ENCODE measurements around the gene KLK8.
"Not testable (repeated sequence)": the region's sequence is repeated elsewhere in the genome, so short reads cannot be mapped to it uniquely, and the experiment has no call there.

KLK8 gene

GRCh38 chr19:50972795-50973376 lies 28.5 kb downstream of the KLK8 start:
- H3K27ac ChIP-seq, result no peak overlapping the region
- TF ChIP-seq FOXP2 (optimal IDR thresholded peaks at IDR 0.05; ENCODE audit: control extremely low read depth, extremely low read length, insufficient read depth) (no peak), POLR2AphosphoS5 (IDR thresholded peaks at IDR 0.05; ENCODE audit: borderline replicate concordance, low read depth, low read length) (no peak), EZH2 (IDR thresholded peaks at IDR 0.05) (no peak)
- H3K9ac ChIP-seq (ENCODE audit: insufficient read length), result no peak overlapping the region
- H3K9me3 ChIP-seq (ENCODE audit: low read depth, low read length), result no peaks in the 10 kb centered on the region
- DNase-seq (ENCODE audit: low read depth, low spot score), result no peak
- no peaks in the 10 kb centered on the region for H3K36me3 ChIP-seq (ENCODE audit: insufficient read depth, low read length)
- H3K4me3 ChIP-seq, result no peak overlapping the region

GRCh38 chr19:50969810-50970209 lies 31.6 kb downstream of the KLK8 start:
- not testable (repeated sequence) for H3K9me3 ChIP-seq (ENCODE audit: low read depth, low read length); DNase-seq (ENCODE audit: low read depth, low spot score); H3K9ac ChIP-seq (ENCODE audit: insufficient read length); H3K4me3 ChIP-seq; H3K36me3 ChIP-seq (ENCODE audit: insufficient read depth, low read length); H3K27ac ChIP-seq

GRCh38 chr19:50969413-50969760 lies 32.0 kb downstream of the KLK8 start, which contains the start of gene KLK6:
Gene KLK6, minus strand, starts transcription at chr19:50969591. Its CDS starts 1,487 bp downstream, at chr19:50968104.
- Histone ChIP-seq H3K4me3 (no peak within 1 kb of the TSS), H3K36me3 (ENCODE audit: insufficient read depth, low read length) (no peaks in the 10 kb centered on the region), H3K9me3 (ENCODE audit: low read depth, low read length) (no peaks in the 10 kb centered on the region), H3K9ac (ENCODE audit: insufficient read length) (no peak within 1 kb of the TSS), H3K27ac (no peak within 1 kb of the TSS)
- no peak for DNase-seq (ENCODE audit: low read depth, low spot score)
- no peak for TF ChIP-seq FOXP2 (optimal IDR thresholded peaks at IDR 0.05; ENCODE audit: control extremely low read depth, extremely low read length, insufficient read depth)
- TF ChIP-seq POLR2AphosphoS5 (IDR thresholded peaks at IDR 0.05; ENCODE audit: borderline replicate concordance, low read depth, low read length), result no peak
- no peak for TF ChIP-seq EZH2 (IDR thresholded peaks at IDR 0.05)

- DNase-seq (ENCODE audit: low read depth, low spot score), result no peak
- H3K36me3 ChIP-seq (ENCODE audit: insufficient read depth, low read length), result no peaks in the 10 kb centered on the region
- H3K9ac ChIP-seq (ENCODE audit: insufficient read length), result no peak overlapping the region
- H3K4me3 ChIP-seq, result no peak overlapping the region
- H3K9me3 ChIP-seq (ENCODE audit: low read depth, low read length), result no peaks in the 10 kb centered on the region
- H3K27ac ChIP-seq, result no peak overlapping the region
- TF ChIP-seq EZH2 (IDR thresholded peaks at IDR 0.05) (no peak), POLR2AphosphoS5 (IDR thresholded peaks at IDR 0.05; ENCODE audit: borderline replicate concordance, low read depth, low read length) (no peak), FOXP2 (optimal IDR thresholded peaks at IDR 0.05; ENCODE audit: control extremely low read depth, extremely low read length, insufficient read depth) (no peak)
These were observed 32.5 kb downstream of the KLK8 start for GRCh38 chr19:50968716-50969412.

- no peak for TF ChIP-seq EZH2 (IDR thresholded peaks at IDR 0.05)
- TF ChIP-seq FOXP2 (optimal IDR thresholded peaks at IDR 0.05; ENCODE audit: control extremely low read depth, extremely low read length, insufficient read depth), result no peak
- no peak for TF ChIP-seq POLR2AphosphoS5 (IDR thresholded peaks at IDR 0.05; ENCODE audit: borderline replicate concordance, low read depth, low read length)
- Histone ChIP-seq H3K9ac (ENCODE audit: insufficient read length) (no peak overlapping the region), H3K9me3 (ENCODE audit: low read depth, low read length) (no peaks in the 10 kb centered on the region), H3K4me3 (no peak overlapping the region), H3K27ac (no peak overlapping the region), H3K36me3 (ENCODE audit: insufficient read depth, low read length) (no peaks in the 10 kb centered on the region)
- DNase-seq (ENCODE audit: low read depth, low spot score), result no peak
These were observed 33.3 kb downstream of the KLK8 start for GRCh38 chr19:50967929-50968715.

- Histone ChIP-seq H3K27ac (no peak overlapping the region), H3K4me3 (no peak overlapping the region), H3K36me3 (ENCODE audit: insufficient read depth, low read length) (no peaks in the 10 kb centered on the region), H3K9ac (ENCODE audit: insufficient read length) (no peak overlapping the region), H3K9me3 (ENCODE audit: low read depth, low read length) (no peaks in the 10 kb centered on the region)
- TF ChIP-seq FOXP2 (optimal IDR thresholded peaks at IDR 0.05; ENCODE audit: control extremely low read depth, extremely low read length, insufficient read depth) (no peak), EZH2 (IDR thresholded peaks at IDR 0.05) (no peak), POLR2AphosphoS5 (IDR thresholded peaks at IDR 0.05; ENCODE audit: borderline replicate concordance, low read depth, low read length) (no peak)
- DNase-seq (ENCODE audit: low read depth, low spot score), result no peak
These were observed 37.1 kb downstream of the KLK8 start for GRCh38 chr19:50964266-50964665.

GRCh38 chr19:50963381-50963780 lies 38.0 kb downstream of the KLK8 start:
- Histone ChIP-seq H3K9me3 (ENCODE audit: low read depth, low read length) (no peaks in the 10 kb centered on the region), H3K9ac (ENCODE audit: insufficient read length) (no peak overlapping the region), H3K4me3 (no peak overlapping the region), H3K27ac (no peak overlapping the region), H3K36me3 (ENCODE audit: insufficient read depth, low read length) (no peaks in the 10 kb centered on the region)
- DNase-seq (ENCODE audit: low read depth, low spot score), result no peak
- TF ChIP-seq EZH2 (IDR thresholded peaks at IDR 0.05) (no peak), FOXP2 (optimal IDR thresholded peaks at IDR 0.05; ENCODE audit: control extremely low read depth, extremely low read length, insufficient read depth) (no peak), POLR2AphosphoS5 (IDR thresholded peaks at IDR 0.05; ENCODE audit: borderline replicate concordance, low read depth, low read length) (no peak)

- no peak for DNase-seq (ENCODE audit: low read depth, low spot score)
- no peaks in the 10 kb centered on the region for H3K9me3 ChIP-seq (ENCODE audit: low read depth, low read length)
- H3K36me3 ChIP-seq (ENCODE audit: insufficient read depth, low read length), result no peaks in the 10 kb centered on the region
- no peak overlapping the region for H3K27ac ChIP-seq
- TF ChIP-seq POLR2AphosphoS5 (IDR thresholded peaks at IDR 0.05; ENCODE audit: borderline replicate concordance, low read depth, low read length), result no peak
- TF ChIP-seq FOXP2 (optimal IDR thresholded peaks at IDR 0.05; ENCODE audit: control extremely low read depth, extremely low read length, insufficient read depth), result no peak
- no peak for TF ChIP-seq EZH2 (IDR thresholded peaks at IDR 0.05)
- no peak overlapping the region for H3K4me3 ChIP-seq
- no peak overlapping the region for H3K9ac ChIP-seq (ENCODE audit: insufficient read length)
These were observed 39.2 kb downstream of the KLK8 start for GRCh38 chr19:50962245-50962644.

Measured in SK-N-MC (cell line).